ENCODE measurements around the gene TRIM31. TPM values are rescaled to one million over a fixed set of nuclear protein-coding genes. Genes with fewer than 3 reads are reported as not detected.
"Not testable (repeated sequence)": the region's sequence is repeated elsewhere in the genome, so short reads cannot be mapped to it uniquely, and the experiment has no call there.

The TRIM31 gene
- total RNA-seq, 1 donor, result not detected

DNA sequence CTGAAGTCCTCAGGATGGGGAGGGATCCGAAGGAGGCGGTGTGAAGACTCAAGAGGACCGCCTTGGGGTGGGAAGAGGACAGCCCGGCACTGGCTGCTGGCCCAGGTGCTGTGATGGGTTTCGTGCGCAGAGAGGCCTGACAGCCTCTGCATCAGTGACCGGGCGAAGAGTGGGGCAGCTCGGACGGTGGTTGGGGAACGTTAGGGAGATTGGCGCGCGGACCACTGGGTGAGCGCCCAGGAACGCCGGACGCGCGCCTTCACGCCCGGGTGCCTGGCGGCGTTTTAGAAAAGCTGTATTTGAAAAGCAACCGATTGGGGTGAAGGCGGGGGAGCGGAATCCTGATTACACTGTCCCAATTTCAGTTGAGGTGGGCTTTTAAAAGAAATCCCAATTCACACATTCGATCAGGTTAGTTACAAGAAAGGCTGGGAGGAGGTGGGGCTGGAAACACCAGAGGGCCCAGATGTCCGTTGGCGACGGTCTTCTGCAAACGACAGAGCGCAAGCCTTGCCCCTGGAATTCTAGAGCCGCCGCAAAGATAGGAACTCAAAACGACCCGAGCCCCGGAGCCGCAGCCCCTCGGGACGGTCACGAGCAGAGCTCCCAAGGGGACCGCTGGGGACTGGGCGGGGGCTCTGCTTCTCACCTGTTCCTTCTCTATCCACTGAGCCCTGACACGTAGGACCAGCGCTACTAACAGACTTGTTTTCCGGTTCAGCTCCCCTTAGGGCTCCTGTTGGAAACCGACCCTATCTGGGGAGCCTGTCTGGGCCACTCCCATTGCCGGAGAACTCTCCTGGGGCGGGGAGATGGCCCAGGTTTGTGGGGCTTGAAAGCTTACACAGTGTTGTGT lies 14.6 kb upstream of the TRIM31 start:
- Histone ChIP-seq H3K36me3 (ENCODE audit: insufficient read depth, low read length) (no peaks in the 10 kb centered on the region), H3K79me2 (ENCODE audit: insufficient read depth, low read length) (no peaks in the 10 kb centered on the region), H3K27me3 (ENCODE audit: insufficient read depth, low read length) (peaks cover 71% of the 10 kb centered on the region), H3K4me1 (ENCODE audit: insufficient read depth, low read length) (peaks cover 3% of the 10 kb centered on the region), H3K9me3 (ENCODE audit: low read depth, low read length) (no peaks in the 10 kb centered on the region), H3K4me2 (ENCODE audit: insufficient read depth, low read length) (no peak overlapping the region), H4K20me1 (ENCODE audit: insufficient read depth, low read length) (no peaks in the 10 kb centered on the region), H3K4me3 (ENCODE audit: insufficient read depth, low read length) (no peak overlapping the region), H2AFZ (ENCODE audit: low read length) (no peak overlapping the region), H3K27ac (ENCODE audit: low read depth, low read length) (no peak overlapping the region)
- DNase-seq (ENCODE audit: insufficient read length, low spot score, missing footprints), result no peak
- TF ChIP-seq, protein P1, sequence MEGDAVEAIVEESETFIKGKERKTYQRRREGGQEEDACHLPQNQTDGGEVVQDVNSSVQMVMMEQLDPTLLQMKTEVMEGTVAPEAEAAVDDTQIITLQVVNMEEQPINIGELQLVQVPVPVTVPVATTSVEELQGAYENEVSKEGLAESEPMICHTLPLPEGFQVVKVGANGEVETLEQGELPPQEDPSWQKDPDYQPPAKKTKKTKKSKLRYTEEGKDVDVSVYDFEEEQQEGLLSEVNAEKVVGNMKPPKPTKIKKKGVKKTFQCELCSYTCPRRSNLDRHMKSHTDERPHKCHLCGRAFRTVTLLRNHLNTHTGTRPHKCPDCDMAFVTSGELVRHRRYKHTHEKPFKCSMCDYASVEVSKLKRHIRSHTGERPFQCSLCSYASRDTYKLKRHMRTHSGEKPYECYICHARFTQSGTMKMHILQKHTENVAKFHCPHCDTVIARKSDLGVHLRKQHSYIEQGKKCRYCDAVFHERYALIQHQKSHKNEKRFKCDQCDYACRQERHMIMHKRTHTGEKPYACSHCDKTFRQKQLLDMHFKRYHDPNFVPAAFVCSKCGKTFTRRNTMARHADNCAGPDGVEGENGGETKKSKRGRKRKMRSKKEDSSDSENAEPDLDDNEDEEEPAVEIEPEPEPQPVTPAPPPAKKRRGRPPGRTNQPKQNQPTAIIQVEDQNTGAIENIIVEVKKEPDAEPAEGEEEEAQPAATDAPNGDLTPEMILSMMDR (IDR thresholded peaks at IDR 0.05; ENCODE audit: extremely low read depth, low read depth, low read length), result no peak

DNA sequence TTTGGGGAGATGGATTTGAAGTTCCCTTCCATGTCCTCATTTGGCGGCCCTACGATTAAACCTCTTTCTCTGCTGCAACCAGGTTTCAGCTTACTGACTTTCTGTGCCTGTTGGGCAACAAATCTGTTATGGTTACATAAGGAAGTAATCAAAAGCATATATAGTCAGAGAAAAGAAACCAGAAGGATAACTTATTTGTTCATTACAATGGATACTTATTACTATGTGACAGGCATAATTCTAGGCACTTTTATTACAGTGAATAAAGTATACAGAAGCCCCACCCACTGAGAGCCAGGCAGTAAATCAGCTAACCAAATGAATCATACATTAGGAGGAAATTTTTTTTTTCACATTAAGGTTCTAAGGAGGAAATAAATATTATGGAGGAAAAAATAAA lies 9.6 kb upstream of the TRIM31 start:
- H3K79me2 ChIP-seq (ENCODE audit: insufficient read depth, low read length), result no peaks in the 10 kb centered on the region
- H3K36me3 ChIP-seq (ENCODE audit: insufficient read depth, low read length), result no peaks in the 10 kb centered on the region
- H3K9me3 ChIP-seq (ENCODE audit: low read depth, low read length), result no peaks in the 10 kb centered on the region
- no peak overlapping the region for H3K4me3 ChIP-seq (ENCODE audit: insufficient read depth, low read length)
- no peaks in the 10 kb centered on the region for H4K20me1 ChIP-seq (ENCODE audit: insufficient read depth, low read length)
- H2AFZ ChIP-seq (ENCODE audit: low read length), result no peak overlapping the region
- TF ChIP-seq, protein P1 (IDR thresholded peaks at IDR 0.05; ENCODE audit: extremely low read depth, low read depth, low read length), result no peak
- no peak for DNase-seq (ENCODE audit: insufficient read length, low spot score, missing footprints)
- peaks cover 24% of the 10 kb centered on the region for H3K27me3 ChIP-seq (ENCODE audit: insufficient read depth, low read length)
- no peak overlapping the region for H3K4me2 ChIP-seq (ENCODE audit: insufficient read depth, low read length)
- no peak overlapping the region for H3K27ac ChIP-seq (ENCODE audit: low read depth, low read length)
- peaks cover 5% of the 10 kb centered on the region for H3K4me1 ChIP-seq (ENCODE audit: insufficient read depth, low read length)

DNA sequence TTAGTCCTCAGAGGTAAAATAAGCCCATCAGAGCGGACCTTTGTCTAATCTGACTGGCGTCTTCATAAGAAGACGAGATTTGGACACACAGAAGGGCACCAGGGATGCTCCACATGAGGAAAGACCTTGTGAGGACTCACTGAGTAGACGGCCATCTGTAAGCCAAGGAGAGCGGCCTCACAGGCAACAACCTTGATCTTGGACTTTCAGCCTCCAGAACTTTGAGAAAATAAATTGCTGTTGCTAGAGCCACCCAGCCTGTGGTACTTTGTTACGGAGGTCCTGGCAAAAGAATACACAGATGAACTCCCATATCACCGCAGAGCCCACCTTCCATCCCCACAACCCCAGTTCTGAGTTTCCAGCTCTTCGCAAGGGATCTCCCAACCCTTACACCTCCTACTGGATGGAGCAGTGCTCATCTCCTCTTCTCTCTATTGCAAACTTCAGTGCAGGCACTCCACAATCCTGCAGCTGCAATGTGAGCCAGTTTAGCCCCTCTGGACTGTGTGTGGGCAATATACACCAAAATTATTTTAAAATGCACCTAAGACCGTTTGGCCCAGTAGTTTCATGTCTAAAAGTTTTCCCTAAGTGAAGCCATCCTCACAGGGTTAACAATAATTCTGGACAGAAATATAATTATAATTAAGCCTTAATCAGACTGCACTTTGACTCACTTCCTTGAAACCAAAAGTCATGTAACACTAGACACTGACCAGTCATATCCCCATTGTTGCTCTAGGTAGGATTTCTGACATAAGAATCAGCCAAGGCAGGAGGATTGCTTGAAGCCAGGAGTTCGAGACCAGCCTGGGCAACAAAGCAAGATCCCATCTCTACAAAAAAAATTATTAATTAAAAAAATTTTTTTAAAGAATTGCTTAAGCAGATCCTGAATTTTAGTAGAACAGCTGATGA lies 8.8 kb upstream of the TRIM31 start:
- Histone ChIP-seq H3K27me3 (ENCODE audit: insufficient read depth, low read length) (peaks cover 16% of the 10 kb centered on the region), H3K9me3 (ENCODE audit: low read depth, low read length) (no peaks in the 10 kb centered on the region), H3K36me3 (ENCODE audit: insufficient read depth, low read length) (no peaks in the 10 kb centered on the region), H3K27ac (ENCODE audit: low read depth, low read length) (no peak overlapping the region), H3K4me1 (ENCODE audit: insufficient read depth, low read length) (peaks cover 5% of the 10 kb centered on the region), H3K4me2 (ENCODE audit: insufficient read depth, low read length) (no peak overlapping the region), H3K79me2 (ENCODE audit: insufficient read depth, low read length) (no peaks in the 10 kb centered on the region), H2AFZ (ENCODE audit: low read length) (no peak overlapping the region), H3K4me3 (ENCODE audit: insufficient read depth, low read length) (no peak overlapping the region), H4K20me1 (ENCODE audit: insufficient read depth, low read length) (no peaks in the 10 kb centered on the region)
- TF ChIP-seq, protein P1 (IDR thresholded peaks at IDR 0.05; ENCODE audit: extremely low read depth, low read depth, low read length), result no peak
- DNase-seq (ENCODE audit: insufficient read length, low spot score, missing footprints), result no peak

DNA sequence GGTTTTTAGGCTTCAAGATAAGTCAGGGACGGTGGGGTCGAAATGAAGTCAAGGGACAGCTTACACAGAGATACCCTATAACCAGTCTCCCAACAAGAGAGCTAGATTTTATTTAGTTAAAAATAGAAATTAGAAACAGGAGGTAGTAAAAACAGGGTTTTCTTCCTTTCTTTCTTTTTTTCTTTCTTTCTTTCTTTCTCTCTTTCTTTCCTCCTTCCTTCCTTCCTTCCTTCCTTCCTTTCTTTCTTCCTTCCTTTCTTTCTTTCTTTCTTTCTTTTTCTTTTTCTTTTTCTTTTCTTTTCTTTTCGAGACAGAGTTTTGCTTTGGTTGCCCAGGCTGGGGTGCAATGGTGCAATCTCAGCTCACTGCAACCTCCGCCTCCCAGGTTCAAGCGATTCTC lies 5.8 kb upstream of the TRIM31 start:
- not testable (repeated sequence) for H2AFZ ChIP-seq (ENCODE audit: low read length); DNase-seq (ENCODE audit: insufficient read length, low spot score, missing footprints); H3K4me2 ChIP-seq (ENCODE audit: insufficient read depth, low read length); H4K20me1 ChIP-seq (ENCODE audit: insufficient read depth, low read length); H3K9me3 ChIP-seq (ENCODE audit: low read depth, low read length); H3K36me3 ChIP-seq (ENCODE audit: insufficient read depth, low read length); H3K79me2 ChIP-seq (ENCODE audit: insufficient read depth, low read length); H3K4me1 ChIP-seq (ENCODE audit: insufficient read depth, low read length); H3K27ac ChIP-seq (ENCODE audit: low read depth, low read length); H3K4me3 ChIP-seq (ENCODE audit: insufficient read depth, low read length)
- peaks cover 10% of the 10 kb centered on the region for H3K27me3 ChIP-seq (ENCODE audit: insufficient read depth, low read length)
